Epidermal melanocyte (primary cell): ENCODE data around the gene SNX9.
"Not testable (repeated sequence)": the region's sequence is repeated elsewhere in the genome, so short reads cannot be mapped to it uniquely, and the experiment has no call there.

Experiments
- DNase-seq: peaks from one replicate; pipeline ENCODE4 v3.0.0; 2011; ENCODE audit warnings: low spot score; ENCODE audit not compliant: insufficient read length

SNX9 gene

DNA sequence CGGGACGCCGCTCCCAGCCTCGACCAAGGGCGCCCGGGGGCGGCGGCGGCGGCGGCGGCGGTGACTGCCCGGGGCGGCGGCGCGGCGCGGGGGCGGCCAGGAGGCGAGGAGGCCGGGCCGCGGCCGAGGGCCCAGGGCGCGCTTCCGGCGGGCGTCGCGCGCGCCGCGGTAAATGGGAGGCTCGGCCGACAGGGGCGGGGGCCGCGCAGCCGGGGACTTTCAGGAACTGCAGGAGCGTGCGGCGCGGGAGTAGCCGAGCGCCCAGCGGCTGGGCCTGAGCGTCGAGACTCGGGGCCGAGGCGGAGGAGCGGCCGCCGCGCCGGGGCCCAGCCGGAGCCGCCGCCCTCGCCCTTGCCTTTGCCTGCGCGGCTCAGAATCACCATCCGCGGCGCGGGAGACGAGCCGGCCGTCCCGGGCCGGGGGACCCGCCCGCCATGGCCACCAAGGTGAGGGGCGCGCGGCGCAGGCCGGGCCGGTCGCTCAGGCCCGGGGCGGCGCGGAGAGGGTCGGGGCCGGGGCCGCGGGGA is at the start of gene SNX9:
Gene SNX9 (plus strand): TSS at position 246 of the 527 bp plus-strand sequence. CDS start 189 bp downstream, at position 435.
- no peak for DNase-seq

DNA sequence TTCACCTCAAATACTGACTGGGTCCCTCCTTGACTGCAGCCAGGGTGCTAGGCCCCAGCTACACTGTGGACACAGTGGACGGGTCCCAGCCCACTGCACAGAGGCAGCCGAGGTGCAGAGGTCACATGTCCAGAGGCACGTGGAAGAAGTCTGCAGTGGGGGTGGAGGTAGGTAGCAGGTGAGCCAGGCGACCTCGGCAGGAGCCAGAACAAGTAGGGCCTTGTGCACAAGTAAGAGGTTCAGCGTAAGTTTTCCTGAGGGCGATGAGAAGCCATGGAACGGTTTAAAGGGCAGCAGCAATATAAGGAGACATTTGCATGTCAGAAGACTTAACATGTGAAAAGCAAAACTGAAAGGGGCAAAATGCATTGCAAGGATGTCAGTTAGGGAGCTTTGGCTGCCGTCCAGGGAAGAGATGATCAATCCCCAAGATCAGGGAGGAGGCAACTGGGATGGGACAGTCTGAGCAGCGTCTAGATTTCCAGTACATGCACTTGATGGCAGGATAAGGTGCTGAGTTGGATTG is 49.7 kb upstream of the SNX9 start:
- no peak for DNase-seq

DNA sequence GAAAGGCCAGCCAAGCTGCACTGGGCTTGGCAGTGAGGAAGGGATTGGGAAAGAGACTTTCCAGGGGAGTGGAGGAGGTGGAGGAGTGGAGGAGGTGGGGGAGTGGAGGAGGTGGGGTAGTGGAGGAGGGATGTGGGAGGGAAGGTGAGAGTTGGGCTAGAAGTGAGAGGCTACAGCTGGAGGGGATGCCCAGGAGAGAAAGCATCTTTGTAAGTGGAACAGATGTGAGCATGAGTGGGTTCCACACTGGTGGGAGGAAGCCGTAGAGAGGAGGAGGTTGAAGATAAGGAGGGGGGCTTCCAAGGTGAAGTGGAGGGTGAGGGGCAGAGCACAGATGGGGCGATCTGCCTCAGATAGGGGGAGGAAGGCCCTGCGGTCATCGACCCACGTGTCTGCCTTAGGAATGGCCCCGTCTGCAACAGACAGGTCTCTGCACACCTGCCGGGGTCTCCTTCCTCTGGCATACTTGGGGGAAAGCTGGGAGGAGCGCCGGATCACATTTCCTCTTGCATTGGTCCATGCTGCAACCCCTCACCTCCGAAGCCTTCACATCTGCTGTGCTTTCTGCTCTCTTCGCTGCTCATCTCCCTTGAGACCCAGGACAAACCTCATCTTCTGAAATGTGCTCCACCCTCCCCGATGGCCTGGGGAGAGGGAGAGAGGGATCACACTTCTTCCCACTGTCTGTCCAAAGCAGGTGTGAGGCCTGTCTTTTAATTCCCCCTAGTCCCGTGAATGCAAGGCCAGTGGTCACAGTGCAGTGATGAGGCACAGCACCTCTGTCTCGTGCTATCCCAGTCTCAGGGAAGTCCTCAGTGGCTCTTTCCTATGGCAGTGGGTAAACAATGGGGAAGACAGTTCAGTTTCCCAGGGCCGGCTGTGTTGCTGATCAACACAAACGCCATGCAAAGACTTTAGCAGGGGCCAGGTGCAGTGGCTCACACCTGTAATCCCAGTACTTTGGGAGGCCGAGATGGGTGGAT is 48.6 kb upstream of the SNX9 start:
- DNase-seq: no peak

DNA sequence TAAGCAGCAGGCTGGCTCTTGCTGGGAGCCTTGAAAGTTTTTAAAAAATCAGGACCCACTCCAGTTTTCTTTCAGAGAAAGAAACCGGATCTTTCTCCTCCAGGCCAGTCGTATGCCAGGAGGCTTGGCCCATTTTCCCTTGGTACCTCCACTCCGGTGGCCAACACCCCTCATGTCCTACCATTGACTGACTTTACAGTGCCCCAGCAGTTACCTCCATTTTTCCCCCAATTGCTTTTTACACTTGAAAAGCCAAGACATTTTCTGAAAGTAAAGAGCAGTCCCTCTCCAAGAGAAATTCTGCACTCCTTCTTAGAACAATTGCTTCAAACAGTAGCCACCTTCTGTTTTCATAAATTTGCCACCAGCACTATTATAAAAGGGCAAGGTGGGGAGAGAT is 47.7 kb upstream of the SNX9 start:
- no peak for DNase-seq

DNA sequence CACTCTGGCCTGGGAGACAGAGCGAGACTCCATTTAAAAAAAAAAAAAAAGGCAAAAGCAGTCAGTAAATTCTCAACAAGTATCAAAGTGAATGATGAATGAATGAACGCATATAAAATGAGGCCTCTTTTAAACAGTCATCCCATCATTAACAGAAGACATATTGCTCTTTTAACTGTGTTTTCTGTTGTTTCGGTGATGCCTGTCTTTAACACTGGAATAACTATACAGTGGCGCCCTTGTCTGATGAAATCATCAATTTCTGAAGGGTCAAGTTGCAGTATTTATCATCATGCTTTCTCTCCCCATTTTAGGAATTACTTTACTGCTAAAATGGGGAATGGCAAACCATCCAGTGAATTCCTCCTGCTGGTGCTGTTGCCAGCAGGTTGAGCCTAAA is 45.7 kb upstream of the SNX9 start:
- no peak for DNase-seq

DNA sequence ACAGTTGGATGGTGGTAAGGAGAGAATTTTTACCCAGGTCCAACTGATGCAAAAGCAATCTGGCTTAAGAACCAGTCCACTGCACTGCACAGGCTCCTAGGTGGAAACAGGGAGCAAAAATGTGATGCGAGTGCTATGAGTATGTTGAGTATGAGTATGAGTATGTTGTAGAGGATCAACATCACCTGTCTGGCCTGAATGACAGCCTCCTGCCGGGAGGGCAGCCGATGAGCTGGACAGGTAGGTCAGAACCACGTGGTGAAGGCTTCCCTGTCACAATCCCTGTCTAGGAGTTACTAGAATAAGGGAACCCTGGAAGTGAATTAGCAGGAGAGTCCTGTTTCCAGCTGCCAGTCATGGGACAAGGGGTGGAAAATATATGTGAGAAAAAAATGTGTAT is 44.3 kb upstream of the SNX9 start:
- no peak for DNase-seq

- no peak for DNase-seq
Measured at GRCh38 chr6:157779705-157780604, 43.1 kb upstream of the SNX9 start.

- no peak for DNase-seq
Measured at GRCh38 chr6:157785636-157786035, 37.4 kb upstream of the SNX9 start.

DNA sequence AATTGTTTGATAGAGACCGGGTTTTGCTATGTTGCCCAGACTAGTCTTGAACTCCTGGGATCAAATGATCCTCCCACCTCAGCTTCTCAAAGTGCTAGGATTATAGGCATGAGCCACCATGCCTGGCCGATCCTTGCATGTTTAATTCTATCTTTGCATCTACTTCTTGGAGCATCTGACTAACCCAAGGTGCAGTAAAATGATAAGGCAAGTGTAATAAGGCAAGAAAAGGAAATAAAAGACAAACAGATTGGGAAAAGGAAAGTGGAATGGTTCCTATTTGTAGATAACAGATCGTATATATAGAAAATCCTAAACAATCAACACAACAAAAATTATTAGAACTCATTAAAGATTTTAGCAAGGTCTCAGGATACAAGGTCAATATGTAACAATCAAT is 36.8 kb upstream of the SNX9 start:
- DNase-seq: no peak

DNA sequence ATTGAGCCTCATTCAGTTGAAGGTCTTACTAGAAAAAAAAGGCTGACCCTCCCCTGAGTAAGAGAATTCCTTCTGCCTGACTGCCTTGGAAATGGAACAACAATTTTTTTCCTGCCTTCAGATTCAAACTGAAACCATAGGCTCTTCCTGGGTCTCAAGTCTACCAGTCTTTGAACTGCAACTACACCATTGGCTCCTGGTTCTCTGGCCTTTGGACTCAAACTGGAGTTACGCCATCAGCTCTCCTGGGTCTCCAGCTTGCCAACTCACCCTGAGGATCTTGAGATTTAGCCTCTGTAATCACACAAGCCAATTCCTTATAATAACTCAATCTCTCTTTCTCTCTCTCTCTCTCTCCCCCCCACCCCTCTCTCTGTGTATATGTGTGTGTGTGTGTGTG is 36.0 kb upstream of the SNX9 start:
- DNase-seq: no peak

- no peak for DNase-seq
Measured at GRCh38 chr6:157788180-157788579, 34.9 kb upstream of the SNX9 start.

DNA sequence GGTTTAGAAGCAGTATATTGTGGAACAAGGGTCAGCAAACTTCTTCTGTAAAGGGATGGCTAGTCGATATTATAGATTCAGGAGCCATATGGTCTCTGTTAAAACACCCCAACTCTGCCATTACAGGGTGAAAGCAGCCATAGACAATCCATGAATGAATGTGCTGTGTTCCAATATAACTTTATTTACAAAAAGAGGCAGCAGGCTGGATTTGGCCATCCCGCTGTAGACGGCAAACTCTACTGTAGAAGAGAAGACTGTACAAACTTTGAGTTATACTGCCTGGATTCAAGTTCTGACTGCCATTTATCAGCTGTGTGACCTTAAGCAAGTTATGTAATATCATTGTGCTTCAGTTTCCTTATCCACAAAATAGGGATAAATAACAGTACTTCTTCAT is 33.7 kb upstream of the SNX9 start:
- no peak for DNase-seq

- no peak for DNase-seq
Measured at GRCh38 chr6:157789861-157790260, 33.2 kb upstream of the SNX9 start.

DNA sequence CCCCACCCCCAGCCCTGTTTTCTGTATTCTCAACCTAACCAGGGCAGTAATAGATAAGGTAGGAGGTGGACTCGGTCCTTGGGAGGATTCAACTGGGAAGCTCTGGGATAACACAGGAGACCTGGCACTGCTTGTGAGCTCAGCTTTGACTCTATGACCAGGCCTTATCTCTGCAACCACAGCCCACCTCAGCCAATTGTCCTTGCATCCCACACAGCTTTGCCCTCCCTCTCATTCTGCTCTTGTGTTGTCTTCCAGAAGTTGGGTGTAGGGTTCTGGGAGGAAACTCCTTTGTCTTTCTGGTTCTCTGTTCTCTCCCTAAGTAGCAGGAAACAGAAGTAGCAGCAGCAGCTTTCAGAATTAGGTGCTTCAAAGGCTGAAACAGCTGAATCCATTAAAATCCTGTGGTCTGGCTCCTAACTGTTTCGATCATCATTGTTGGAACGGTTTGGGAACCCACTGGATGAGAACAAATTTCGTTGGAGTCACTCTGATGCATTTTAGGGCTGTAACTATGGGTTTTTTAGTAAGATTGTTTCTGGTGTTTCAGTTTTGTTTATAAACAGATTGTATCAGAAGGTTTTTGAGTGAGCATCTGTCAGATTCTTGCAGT is 32.4 kb upstream of the SNX9 start:
- no peak for DNase-seq

DNA sequence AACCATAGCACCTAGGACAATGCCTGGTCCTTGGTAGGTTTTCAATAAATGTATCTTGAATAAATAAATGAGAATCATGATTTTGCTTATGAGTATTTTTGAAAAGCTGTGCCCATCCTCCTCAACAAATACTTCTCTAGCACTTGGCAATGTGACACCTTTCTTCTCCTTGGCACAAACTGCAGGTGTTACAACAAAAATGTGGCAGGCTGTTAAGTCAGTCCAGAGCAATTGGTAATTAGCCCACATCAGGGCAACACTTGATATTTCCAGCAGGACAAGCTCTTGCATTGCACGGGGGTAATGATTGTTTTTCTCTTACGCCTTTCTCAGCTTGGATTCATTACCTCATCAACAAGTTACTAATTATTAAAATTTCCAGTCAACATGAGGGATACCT is 31.6 kb upstream of the SNX9 start:
- DNase-seq: no peak

DNA sequence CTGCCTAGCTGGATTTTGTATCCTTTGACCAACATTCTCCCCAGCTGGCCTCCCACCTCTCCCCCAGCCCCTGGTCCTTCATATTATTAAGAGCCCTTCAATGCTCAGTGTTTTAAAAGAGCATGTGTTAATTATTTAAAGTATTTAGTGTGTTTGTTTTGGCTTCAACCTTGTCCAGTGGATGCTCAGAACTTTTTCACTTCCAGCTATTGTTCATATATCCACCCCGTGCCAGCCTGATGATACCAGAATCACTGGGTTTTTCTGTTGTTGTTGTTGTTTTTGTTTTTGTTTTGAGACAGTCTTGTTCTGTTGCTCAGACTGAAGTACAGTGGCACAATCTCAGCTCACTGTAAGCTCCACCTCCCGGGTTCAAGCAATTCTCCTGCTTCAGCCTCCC is 30.4 kb upstream of the SNX9 start:
- DNase-seq: no peak

GRCh38 chr6:157794012-157794411 is 29.0 kb upstream of the SNX9 start:
- DNase-seq: not testable (repeated sequence)

GRCh38 chr6:157795841-157796240 is 27.2 kb upstream of the SNX9 start:
- DNase-seq: no peak

GRCh38 chr6:157798851-157799250 is 24.2 kb upstream of the SNX9 start:
- no peak for DNase-seq

- DNase-seq: not testable (repeated sequence)
Measured at GRCh38 chr6:157799561-157799960, 23.5 kb upstream of the SNX9 start.
